GM21390 (cell line): ENCODE data around the gene SLC50A1.

Experiments used
- ATAC-seq: cut with Tn5 transposase; IDR thresholded peaks from one replicate; pipeline ENCODE4 v1.9.1; 2021; ENCODE audit not compliant: unreplicated experiment

Gene SLC50A1

DNA sequence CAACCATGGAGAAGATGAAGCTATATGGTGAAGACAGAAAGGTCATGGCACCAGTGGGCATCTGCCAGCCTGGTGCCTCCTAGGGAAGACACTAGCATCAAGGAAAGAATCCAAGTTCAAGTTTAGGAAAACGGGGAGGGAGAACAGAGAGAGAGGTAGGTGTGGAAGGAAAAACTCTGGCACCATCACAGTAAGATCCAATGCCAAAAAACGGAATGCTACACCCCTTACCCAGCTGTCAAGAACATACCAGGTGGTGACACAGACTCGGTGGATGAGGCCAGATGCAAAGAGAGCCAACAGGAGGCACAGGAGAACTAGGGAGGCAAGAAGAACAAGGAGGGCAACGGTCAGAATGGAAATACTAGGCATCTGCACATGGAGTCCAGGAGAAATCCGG lies 33.9 kb downstream of the SLC50A1 start:
- ATAC-seq = no peak

- no peak for ATAC-seq
Measured at GRCh38 chr1:155170101-155170785, 34.6 kb downstream of the SLC50A1 start.

GRCh38 chr1:155170806-155171205 lies 35.2 kb downstream of the SLC50A1 start:
- no peak for ATAC-seq

DNA sequence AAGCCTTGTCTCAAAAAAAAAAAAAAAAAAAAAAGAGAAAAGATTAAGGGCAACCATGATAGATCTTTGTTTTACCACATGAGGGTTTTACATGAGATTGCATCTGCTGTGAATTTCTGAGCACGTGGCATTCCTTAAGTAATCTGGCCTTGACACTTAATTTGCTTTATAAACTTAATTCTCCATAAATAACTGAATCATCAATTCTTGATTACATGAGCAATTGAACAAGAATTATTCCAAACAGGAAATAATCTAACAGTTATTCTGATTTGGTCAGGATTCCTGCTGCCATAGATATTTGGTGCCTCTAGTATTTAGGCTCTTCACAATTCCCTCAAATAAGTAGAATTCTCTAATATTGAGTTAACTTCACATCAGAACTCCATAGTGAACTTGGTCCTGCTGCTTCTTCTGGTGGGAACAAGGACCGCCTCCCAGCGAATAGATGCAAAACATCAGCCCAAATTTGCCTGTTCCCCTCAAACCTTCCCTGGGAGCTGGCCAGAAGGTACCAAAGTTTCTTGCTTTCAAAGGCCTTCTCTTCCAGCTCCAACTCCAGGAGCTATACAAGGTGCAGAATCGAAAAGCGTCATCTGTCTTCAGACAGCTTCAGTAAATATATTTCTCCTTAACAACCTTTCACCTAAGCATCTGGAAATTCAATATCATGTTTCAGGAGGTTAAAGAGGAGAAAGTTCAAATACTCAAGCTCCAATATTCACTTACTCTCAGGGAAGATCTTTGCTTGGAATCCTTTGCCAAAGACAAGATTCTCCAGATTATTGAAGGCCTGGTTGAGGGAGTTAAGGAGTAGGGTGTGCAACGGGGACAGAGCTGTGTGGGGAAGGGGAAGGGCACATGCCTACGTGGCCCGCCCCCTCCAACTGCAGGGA lies 36.4 kb downstream of the SLC50A1 start:
- ATAC-seq = peak; percentile 24

DNA sequence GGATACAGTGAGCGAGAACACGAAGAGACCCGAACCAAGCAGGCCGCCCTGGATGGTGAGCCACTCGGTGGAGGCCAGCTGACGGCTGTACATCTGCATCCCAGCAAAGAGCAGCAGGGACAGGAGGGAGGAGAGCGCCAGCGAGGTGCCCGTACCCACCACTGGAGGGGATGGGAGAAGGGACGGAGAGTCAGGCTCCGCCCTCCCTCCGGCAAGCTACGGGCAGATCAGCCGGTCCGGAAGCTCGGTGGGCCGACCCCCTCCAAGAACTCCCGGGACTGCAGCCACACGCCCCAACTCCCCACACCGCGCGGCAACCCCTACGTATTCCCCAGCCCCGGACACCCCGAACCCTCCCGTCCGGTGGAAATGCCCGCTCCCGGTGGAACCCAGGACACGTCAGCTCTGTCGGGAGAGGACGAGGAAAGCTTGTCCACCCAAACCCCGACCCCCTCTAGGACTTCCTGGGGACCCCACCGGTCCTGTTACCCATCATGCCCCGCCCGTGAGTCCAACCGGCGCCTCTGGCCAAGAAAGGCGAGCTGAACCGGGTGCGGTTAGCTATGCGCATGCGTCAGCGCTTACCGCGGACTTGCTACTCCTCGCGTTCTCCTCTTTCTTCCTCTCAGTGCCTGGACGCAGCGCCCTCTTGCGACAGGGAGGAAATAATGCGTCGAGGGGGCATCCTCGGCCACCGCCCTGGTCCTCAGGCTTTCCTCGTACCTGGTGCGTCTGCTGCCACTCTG lies 37.3 kb downstream of the SLC50A1 start, which contains the start of gene KRTCAP2:
Gene KRTCAP2 (minus strand): TSS at position 573 of the 746 bp plus-strand sequence. CDS start 80 bp downstream, at position 493.
- ATAC-seq = peak; percentile 60

DNA sequence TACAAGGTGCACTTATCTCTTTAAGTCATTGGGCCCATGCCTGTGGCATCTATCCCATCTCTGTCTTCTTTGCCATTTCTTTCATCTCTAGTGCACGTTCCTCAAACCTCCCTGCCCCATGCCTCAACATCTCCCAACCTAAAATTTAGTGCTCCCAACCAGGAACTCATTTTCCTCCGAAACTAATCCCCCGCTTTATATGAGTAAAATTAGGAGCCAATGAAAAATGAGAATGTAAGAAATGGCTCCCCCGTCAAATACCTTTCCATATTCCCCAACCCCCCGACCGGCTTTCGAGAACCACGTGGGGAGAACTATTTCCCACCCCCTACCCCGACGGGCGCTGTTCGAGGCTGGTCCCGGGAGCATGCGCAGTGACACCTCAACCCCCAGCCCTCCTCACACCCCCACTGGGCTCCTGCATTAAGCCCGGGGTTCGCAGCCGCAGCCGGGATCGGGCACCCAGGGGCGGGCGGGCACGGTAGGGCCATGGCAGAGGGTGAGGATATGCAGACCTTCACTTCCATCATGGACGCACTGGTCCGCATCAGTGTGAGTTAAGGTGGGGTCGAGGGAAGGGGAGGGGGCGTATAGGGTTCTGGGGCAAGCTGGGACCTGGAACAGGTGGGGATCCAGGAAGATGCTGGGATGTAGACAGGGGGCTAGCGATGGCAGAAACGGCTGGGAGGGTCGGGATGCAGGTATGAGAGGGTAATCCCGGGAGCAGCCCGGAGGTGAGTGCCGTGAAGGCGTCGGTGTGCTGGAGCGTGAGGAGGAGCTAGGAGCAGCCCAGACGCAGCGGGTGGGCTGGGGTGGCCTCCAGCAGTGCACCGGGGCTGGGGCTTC lies 38.0 kb downstream of the SLC50A1 start, which contains the start of gene TRIM46:
Gene TRIM46 (plus strand): TSS at position 372 of the 846 bp plus-strand sequence. CDS start 118 bp downstream, at position 490.
- no peak for ATAC-seq

DNA sequence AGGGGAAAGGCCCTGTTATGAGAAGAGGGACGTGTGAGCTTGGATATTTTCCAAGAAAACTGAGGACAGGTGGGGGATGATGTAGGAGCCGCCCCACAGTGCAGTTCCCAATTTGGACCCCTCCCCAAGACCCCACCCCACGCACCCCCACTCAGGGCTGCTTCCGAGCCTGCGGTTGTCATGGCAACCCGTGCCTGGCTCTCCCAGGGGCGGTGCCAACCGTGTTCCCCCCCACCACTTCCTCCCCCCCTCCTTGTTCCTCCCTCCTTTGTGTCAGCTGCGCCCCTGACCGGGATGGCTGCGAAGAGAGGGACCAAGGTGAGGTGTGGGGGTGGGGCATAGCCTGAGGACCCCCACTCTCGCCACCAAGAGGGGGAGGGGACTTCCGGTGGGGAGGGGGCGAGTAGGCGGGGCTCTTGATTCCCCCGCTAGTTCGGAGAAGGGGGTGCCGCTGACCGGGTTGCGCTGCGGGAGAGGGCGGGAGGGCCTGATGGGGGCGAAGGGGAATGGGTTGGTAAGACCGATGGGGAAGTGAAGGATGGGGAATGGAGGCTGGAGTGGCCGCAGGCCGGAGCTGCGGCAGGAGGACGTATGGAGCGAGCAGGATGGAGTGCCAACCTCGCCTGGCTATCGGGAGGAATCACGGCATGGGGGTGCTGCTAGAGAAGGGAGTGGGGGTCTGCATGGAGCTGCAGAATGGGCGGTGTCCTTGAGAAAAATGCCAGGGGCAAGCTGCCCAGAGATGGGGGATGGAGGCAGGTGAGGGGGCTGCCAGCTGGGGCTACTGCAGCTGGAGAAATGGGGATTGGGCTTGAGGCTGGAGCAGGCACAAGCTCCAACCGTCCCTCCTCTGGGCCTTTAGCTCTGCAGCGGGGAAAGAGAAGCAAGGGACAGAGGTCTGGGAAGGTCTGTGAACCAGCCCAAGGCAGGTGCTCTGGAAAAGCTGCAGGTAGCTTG lies 39.0 kb downstream of the SLC50A1 start:
- no peak for ATAC-seq

DNA sequence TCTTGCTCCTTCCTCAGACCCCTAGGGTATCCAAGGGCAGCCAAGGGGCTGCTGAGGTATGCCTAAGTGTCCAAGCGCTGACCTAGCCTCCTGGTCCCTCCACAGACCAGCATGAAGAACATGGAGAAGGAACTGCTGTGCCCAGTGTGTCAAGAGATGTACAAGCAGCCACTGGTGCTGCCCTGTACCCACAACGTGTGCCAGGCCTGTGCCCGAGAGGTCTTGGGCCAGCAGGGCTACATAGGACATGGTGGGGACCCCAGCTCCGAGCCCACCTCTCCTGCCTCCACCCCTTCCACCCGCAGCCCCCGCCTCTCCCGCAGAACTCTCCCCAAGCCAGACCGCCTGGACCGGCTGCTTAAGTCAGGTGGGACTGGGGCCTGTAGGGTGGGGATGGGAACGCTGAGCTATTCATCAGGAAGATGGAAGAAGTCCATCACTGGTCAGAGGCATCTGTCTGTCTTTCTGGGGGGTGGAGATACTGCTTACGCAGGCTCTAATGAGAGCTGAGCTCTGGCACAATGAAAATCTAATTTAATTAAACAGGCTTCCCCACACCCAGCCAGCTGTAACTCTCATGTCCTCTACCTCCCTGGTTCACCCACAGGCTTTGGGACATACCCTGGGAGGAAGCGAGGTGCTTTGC lies 39.8 kb downstream of the SLC50A1 start:
- no peak for ATAC-seq

- ATAC-seq = no peak
Measured at GRCh38 chr1:155175927-155176371, 40.3 kb downstream of the SLC50A1 start.

DNA sequence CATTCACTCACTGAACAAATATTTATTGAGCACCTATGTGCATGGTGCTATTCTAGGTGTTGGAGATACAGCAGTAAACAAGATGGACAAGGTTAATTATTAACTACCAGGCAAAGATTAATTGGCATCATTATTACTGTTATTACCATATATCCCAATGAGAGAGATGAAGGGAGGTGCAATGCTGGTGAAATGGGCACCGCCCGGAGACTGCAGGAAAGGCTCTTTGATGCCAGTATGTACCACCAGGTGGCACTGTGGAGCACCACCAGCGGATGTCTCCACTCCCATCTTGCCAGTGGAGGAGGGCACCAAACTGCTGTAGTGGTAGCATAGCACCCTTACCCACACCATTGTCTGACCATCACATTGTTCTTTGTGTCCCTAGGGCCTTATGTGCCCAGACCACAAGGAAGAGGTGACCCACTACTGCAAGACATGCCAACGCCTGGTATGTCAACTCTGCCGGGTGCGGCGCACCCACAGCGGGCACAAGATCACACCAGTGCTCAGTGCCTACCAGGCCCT lies 41.0 kb downstream of the SLC50A1 start:
- no peak for ATAC-seq

DNA sequence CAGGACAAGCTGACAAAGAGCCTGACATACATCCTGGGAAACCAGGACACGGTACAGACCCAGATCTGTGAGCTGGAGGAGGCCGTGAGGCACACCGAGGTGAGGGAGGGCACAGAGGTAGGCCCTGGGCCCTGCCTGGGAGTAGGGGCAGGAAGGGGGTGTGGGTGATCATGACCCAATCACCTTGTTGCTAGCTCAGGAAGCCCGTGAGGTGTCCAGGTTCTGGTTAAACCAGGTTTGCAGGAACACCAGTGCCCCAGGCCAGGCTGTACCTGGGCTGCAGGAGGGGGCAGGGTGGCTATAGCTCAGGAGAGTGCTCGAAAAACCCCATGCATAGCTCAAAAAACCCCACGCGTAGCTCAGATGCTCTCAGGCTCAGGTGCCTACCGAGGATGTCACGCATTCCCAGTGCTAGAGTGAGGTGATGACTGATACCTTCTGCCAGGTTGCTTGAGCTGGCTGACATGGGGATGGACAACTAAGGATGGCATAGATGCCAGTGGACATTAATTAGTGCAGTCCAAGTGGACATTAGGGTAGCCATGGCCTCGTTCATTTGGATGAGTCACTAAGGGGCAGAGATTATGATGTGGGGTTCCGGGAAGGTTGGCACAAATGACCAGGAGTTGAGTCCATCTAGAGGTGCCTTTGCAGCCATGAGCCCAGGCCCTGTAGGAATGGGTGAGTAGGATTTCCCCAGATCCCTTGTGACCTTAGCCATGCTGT lies 41.7 kb downstream of the SLC50A1 start:
- ATAC-seq = no peak

DNA sequence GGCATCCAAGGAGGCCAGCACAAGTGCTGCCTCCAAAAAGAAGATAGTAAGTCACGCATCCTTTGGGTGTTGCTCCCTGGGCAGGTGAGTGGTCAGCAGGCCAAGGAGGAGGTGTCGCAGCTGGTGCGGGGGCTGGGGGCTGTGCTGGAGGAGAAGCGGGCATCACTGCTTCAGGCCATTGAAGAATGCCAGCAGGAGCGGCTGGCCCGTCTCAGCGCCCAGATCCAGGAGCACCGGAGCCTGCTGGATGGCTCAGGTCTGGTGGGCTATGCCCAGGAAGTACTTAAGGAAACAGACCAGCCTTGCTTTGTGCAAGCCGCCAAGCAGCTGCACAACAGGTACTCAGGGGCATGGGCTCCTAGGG lies 42.2 kb downstream of the SLC50A1 start:
- no peak for ATAC-seq

- no peak for ATAC-seq
Measured at GRCh38 chr1:155178441-155179111, 42.9 kb downstream of the SLC50A1 start.

DNA sequence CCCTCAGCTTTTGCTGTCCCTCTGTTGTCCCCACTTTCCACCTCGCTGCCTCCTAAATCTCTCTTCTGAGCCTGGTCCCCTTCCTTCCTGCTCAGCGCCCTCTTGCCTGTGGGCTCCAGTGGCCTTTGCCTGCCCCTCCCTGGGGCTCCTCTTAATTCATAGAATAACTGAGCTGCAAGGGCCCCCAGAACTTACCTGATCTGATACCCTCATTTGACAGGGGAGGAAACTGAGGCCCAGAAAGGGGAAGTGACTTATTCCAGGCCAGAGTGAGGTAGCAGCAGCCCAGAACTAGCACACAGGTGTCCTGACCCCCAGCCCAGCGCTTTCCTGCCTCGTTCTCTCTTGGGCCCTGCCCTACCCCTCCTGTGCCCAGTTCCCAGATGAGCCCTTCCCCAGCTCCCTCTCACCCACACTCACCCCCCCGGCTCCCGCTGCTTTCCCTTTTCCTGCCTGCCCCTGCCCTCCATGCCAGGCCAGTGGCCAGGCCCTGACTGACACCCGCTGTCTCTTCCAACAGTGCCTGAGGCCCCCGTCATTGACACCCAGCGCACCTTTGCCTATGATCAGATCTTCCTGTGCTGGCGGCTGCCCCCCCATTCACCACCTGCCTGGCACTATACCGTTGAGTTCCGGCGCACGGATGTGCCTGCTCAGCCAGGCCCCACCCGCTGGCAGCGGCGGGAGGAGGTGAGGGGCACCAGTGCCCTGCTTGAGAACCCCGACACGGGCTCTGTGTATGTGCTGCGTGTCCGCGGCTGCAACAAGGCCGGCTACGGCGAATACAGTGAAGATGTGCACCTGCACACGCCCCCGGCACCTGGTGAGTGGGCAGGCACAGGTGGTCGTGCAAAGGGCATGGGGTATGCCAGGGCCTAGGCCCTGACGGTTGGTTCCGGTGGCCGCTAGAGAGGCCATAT lies 43.7 kb downstream of the SLC50A1 start:
- no peak for ATAC-seq

- no peak for ATAC-seq
Measured at GRCh38 chr1:155181371-155182051, 45.9 kb downstream of the SLC50A1 start.
